NCI-H2196 (cell line): ENCODE results near the gene LURAP1L.
"Not testable (repeated sequence)": the region's sequence is repeated elsewhere in the genome, so short reads cannot be mapped to it uniquely, and the experiment has no call there.

Experiments used
- DNase-seq: peaks from one replicate; lab custom pipeline; 2025; ENCODE audit not compliant: unreplicated experiment; lab: John Stamatoyannopoulos, UW

The LURAP1L gene

GRCh38 chr9:12854221-12854620 lies 79.4 kb downstream of the LURAP1L start:
- DNase-seq: no peak

- DNase-seq: no peak
Measured at GRCh38 chr9:12855066-12855465, 80.2 kb downstream of the LURAP1L start.

- no peak for DNase-seq
Measured at GRCh38 chr9:12856603-12857002, 81.8 kb downstream of the LURAP1L start.

- DNase-seq: no peak
Measured at GRCh38 chr9:12859704-12860251, 85.0 kb downstream of the LURAP1L start.

GRCh38 chr9:12860998-12861397 lies 86.2 kb downstream of the LURAP1L start:
- DNase-seq: no peak

GRCh38 chr9:12862611-12863410 lies 88.0 kb downstream of the LURAP1L start:
- DNase-seq: peak; percentile 45

- no peak for DNase-seq
Measured at GRCh38 chr9:12863618-12864017, 88.8 kb downstream of the LURAP1L start.

GRCh38 chr9:12865380-12865779 lies 90.6 kb downstream of the LURAP1L start:
- DNase-seq: not testable (repeated sequence)
